ENCODE results near the gene MBTPS1. TPM values are rescaled to one million over a fixed set of nuclear protein-coding genes. Genes with fewer than 3 reads are reported as not detected.
A peak's percentile ranks its signal among the peaks of the same experiment; 100 is the strongest.

Gene MBTPS1
- total RNA-seq, 3 donors from 2014 or later (not counting 1 experiment from before 2014, with no cell fraction given) = 85.2 to 124 (median 113) TPM

GRCh38 chr16:84088695-84089395 lies 27.9 kb downstream of the MBTPS1 start:
- H3K36me3 Mint-ChIP-seq = peaks cover 37% of the 10 kb centered on the region
- H3K4me3 ChIP-seq (ENCODE audit: low read length) = no peak overlapping the region
- H3K27me3 ChIP-seq (ENCODE audit: control insufficient read depth, insufficient read depth, low read length) = no peaks in the 10 kb centered on the region
- peak; percentile 53 to 65 (median 64) for ATAC-seq
- H3K4me1 Mint-ChIP-seq = peaks cover 21 to 27% of the 10 kb centered on the region in 2 donors
- H3K36me3 ChIP-seq (ENCODE audit: control insufficient read depth, insufficient read depth, low read length) = peaks cover 61% of the 10 kb centered on the region
- DNase-seq = peak in 1 of 2 donors; percentile 71
- no peaks in the 10 kb centered on the region for H3K9me3 Mint-ChIP-seq
- no peak overlapping the region for H3K27ac ChIP-seq (ENCODE audit: low read length)
- H3K4me1 ChIP-seq (ENCODE audit: control insufficient read depth, insufficient read depth, low read length) = peaks cover 27% of the 10 kb centered on the region
- 37% methylated on average over 15 of the region's 15 CpGs for WGBS (ENCODE audit: insufficient coverage)
- no peaks in the 10 kb centered on the region for H3K9me3 ChIP-seq (ENCODE audit: control insufficient read depth, insufficient read depth, low read length)
- no peak for TF ChIP-seq CTCF (IDR thresholded peaks at IDR 0.05)
- no peak overlapping the region for H3K4me3 Mint-ChIP-seq
- intact Hi-C loops (cut with micrococcal nuclease) = no loop called here
- peak overlapping the region in 1 of 2 donors; percentile 70 for H3K27ac Mint-ChIP-seq
- H3K27me3 Mint-ChIP-seq (ENCODE audit: low read depth in 2 of 2) = no peaks in the 10 kb centered on the region

- 54% methylated on average over 9 of the region's 11 CpGs for WGBS (ENCODE audit: insufficient coverage)
- H3K9me3 ChIP-seq (ENCODE audit: control insufficient read depth, insufficient read depth, low read length) = no peaks in the 10 kb centered on the region
Observed at GRCh38 chr16:84087466-84088151, 29.1 kb downstream of the MBTPS1 start.

DNA sequence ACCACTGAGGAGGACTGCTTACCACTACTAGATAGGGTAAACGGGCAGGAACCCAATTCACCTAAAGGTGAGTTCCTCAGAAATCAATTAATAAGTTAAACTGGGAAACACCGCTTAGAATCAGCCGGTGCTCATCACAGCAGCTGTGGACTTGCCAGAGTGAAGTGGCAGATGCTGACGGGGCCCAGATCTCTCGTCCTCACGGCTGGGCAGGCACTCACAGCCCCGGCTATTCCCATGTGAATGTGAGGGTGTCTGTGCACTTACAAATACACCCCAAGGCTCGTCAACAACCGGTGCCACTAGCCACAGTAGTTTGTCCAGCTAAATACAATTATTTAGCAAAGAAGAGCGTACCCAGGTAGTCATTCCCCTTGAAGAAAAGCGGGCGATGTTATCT lies 29.7 kb downstream of the MBTPS1 start:
- no peak overlapping the region for H3K27ac Mint-ChIP-seq
- no peak overlapping the region for H3K27ac ChIP-seq (ENCODE audit: low read length)
- intact Hi-C loops (cut with micrococcal nuclease) = no loop called here
- ATAC-seq = no peak
- peaks cover 19% of the 10 kb centered on the region for H3K36me3 Mint-ChIP-seq
- H3K4me1 ChIP-seq (ENCODE audit: control insufficient read depth, insufficient read depth, low read length) = peaks cover 27% of the 10 kb centered on the region
- H3K36me3 ChIP-seq (ENCODE audit: control insufficient read depth, insufficient read depth, low read length) = peaks cover 54% of the 10 kb centered on the region
- H3K9me3 ChIP-seq (ENCODE audit: control insufficient read depth, insufficient read depth, low read length) = no peaks in the 10 kb centered on the region
- no peaks in the 10 kb centered on the region for H3K9me3 Mint-ChIP-seq
- no peaks in the 10 kb centered on the region for H3K27me3 Mint-ChIP-seq (ENCODE audit: low read depth in 2 of 2)
- 76% methylated on average over 12 of the region's 12 CpGs for WGBS (ENCODE audit: insufficient coverage)
- no peak for TF ChIP-seq CTCF (IDR thresholded peaks at IDR 0.05)
- no peak for DNase-seq
- no peaks in the 10 kb centered on the region for H3K27me3 ChIP-seq (ENCODE audit: control insufficient read depth, insufficient read depth, low read length)
- H3K4me1 Mint-ChIP-seq = peaks cover 21 to 27% of the 10 kb centered on the region in 2 donors
- H3K4me3 ChIP-seq (ENCODE audit: low read length) = no peak overlapping the region
- H3K4me3 Mint-ChIP-seq = no peak overlapping the region

More at GRCh38 chr16:84087466-84088151, 29.1 kb downstream of the MBTPS1 start:
- Mint-ChIP-seq H3K9me3 (no peaks in the 10 kb centered on the region), H3K27me3 (ENCODE audit: low read depth in 2 of 2) (no peaks in the 10 kb centered on the region), H3K4me3 (no peak overlapping the region), H3K27ac (peak overlapping the region in 1 of 2 donors; percentile 23), H3K4me1 (peaks cover 21 to 27% of the 10 kb centered on the region in 2 donors), H3K36me3 (peaks cover 25% of the 10 kb centered on the region)
- Histone ChIP-seq H3K4me3 (ENCODE audit: low read length) (no peak overlapping the region), H3K36me3 (ENCODE audit: control insufficient read depth, insufficient read depth, low read length) (peaks cover 53% of the 10 kb centered on the region), H3K4me1 (ENCODE audit: control insufficient read depth, insufficient read depth, low read length) (peaks cover 27% of the 10 kb centered on the region), H3K27ac (ENCODE audit: low read length) (no peak overlapping the region), H3K27me3 (ENCODE audit: control insufficient read depth, insufficient read depth, low read length) (no peaks in the 10 kb centered on the region)
- TF ChIP-seq CTCF (IDR thresholded peaks at IDR 0.05) = no peak
- DNase-seq (no peak), ATAC-seq (no peak)
- intact Hi-C loops (cut with micrococcal nuclease) = no loop called here

Measured in natural killer cell (primary cell).